Measurements from ENCODE around the gene CADM2.

The CADM2 gene

DNA sequence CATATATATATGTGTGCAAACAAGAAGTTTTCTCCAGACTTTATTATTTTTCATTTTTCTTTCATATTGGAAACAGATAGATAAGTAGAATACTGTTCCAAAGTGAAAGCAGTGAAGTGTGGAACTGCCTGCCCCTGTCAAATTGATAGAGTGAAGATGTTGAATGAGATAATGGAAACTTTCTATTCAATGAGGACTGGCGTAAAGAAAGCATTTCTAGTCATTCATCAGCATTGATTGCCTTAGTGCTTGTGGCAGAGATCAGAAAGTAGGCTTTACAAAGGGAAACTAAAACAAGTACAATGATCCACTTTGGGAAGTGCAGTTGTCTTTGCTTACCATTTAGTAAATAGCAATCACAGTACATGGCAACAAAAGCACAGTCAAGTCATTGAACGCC lies 300.0 kb downstream of the CADM2 start:
- no peak overlapping the region for H3K27ac ChIP-seq
- DNase-seq (ENCODE audit: low spot score): no peak
- TF ChIP-seq CTCF (IDR thresholded peaks at IDR 0.05): no peak
- H3K4me3 ChIP-seq: no peak overlapping the region

DNA sequence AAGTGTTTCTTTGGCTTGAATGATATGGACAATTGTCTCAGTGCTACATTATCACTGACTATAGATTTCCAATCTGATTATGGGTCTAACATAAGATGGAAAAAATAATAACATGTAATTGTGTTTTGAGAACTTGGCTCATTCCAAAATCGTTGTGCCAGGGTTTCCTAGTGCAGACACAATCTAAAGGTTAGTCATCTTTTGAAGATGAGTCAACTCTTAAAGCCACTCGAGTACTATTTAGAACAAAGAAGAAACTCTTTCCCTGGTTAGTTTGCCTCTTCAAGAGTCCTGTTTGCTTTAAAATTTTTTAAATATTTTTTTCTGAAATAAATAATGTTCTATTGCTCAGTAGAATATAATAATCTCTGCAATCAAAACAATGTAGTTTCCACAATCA lies 301.0 kb downstream of the CADM2 start:
- TF ChIP-seq CTCF (IDR thresholded peaks at IDR 0.05): no peak
- DNase-seq (ENCODE audit: low spot score): no peak
- H3K4me3 ChIP-seq: no peak overlapping the region

DNA sequence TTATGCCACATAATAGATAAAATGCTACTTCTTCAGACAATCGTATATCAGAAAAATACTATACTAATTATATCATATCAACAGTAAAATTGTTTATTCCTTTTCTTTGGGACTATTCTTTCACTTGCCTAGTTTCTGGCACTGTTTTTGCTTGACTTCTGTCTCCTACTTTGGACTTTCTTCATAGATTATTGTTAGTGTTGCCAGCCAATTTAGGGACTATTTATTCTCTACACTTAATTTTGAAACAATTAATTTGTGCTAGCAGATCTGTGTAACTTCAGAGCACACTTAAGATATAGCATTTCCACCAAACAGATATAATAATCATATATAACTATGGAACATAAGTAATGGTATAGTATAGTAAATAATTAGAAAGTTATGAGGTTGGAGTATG lies 305.6 kb downstream of the CADM2 start:
- no peak for TF ChIP-seq CTCF (IDR thresholded peaks at IDR 0.05)
- H3K4me3 ChIP-seq: no peak overlapping the region
- no peak for DNase-seq (ENCODE audit: low spot score)
- H3K27ac ChIP-seq: no peak overlapping the region

More for the DNA sequence above, 301.0 kb downstream of the CADM2 start:
- H3K27ac ChIP-seq: no peak overlapping the region

GRCh38 chr3:85270488-85270887 lies 311.7 kb downstream of the CADM2 start:
- Histone ChIP-seq H3K4me3 (no peak overlapping the region), H3K27ac (no peak overlapping the region)
- no peak for DNase-seq (ENCODE audit: low spot score)
- TF ChIP-seq CTCF (IDR thresholded peaks at IDR 0.05): no peak

GRCh38 chr3:85271911-85272310 lies 313.1 kb downstream of the CADM2 start:
- H3K27ac ChIP-seq: no peak overlapping the region
- no peak for DNase-seq (ENCODE audit: low spot score)
- TF ChIP-seq CTCF (IDR thresholded peaks at IDR 0.05): no peak
- no peak overlapping the region for H3K4me3 ChIP-seq

DNA sequence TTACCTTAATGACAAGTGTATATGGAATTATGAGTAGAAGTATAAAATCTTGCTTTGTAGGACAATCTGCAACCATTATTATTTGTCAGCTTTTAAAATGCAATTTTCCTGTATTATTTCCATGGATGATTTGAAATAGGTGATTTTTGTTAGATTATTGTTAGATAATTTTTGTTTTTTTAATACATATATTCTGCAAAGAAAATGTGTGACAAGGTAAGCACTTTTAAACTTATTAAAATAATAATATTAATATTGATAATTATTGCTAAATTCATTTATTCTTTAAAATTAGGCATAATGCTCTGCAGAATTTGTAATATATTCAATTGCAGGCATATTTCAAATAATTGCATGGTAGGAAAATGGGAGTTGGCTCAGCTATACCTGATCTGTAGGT lies 329.5 kb downstream of the CADM2 start:
- no peak for TF ChIP-seq CTCF (IDR thresholded peaks at IDR 0.05)
- Histone ChIP-seq H3K27ac (no peak overlapping the region), H3K4me3 (no peak overlapping the region)
- DNase-seq (ENCODE audit: low spot score): no peak

- H3K27ac ChIP-seq: no peak overlapping the region
These were observed 338.5 kb downstream of the CADM2 start for GRCh38 chr3:85297291-85297690.

More at GRCh38 chr3:85297291-85297690, 338.5 kb downstream of the CADM2 start:
- H3K4me3 ChIP-seq: no peak overlapping the region
- no peak for DNase-seq (ENCODE audit: low spot score)
- no peak for TF ChIP-seq CTCF (IDR thresholded peaks at IDR 0.05)

Data from coronary artery (tissue), 2 donors.